Activated naive CD4-positive, alpha-beta T cell treated with anti-CD3 and anti-CD28 coated beads for 36 hours (primary cell): Measurements from ENCODE around the gene NUDT4B. TPM values are rescaled to one million over a fixed set of nuclear protein-coding genes. Genes with fewer than 3 reads are reported as not detected.
"Not testable (repeated sequence)": the region's sequence is repeated elsewhere in the genome, so short reads cannot be mapped to it uniquely, and the experiment has no call there.

Experiments
- CTCF ChIA-PET: fragments of 350-600 bp; sonication (Branson Sonifier 250); formaldehyde crosslinking; loops from one replicate; lab custom pipeline; 2021; ENCODE audit warnings: antibody characterized with exemption; lab: Charles Lee
- DNase-seq: peaks from one replicate; pipeline ENCODE4 v3.0.0-alpha.2; 2020
- H3K27ac Mint-ChIP-seq: one replicate; pipeline ENCODE4 v1.8.0; 2021; ENCODE audit warnings: mild to moderate bottlenecking, mixed read lengths
- H3K27me3 Mint-ChIP-seq: one replicate; pipeline ENCODE4 v1.8.0; 2021; ENCODE audit warnings: low read depth, mixed read lengths
- H3K36me3 Mint-ChIP-seq: one replicate; pipeline ENCODE4 v1.8.0; 2021; ENCODE audit warnings: low read depth, mixed read lengths
- H3K4me1 Mint-ChIP-seq: one replicate; pipeline ENCODE4 v1.8.0; 2021; ENCODE audit warnings: low read depth, mixed read lengths
- H3K4me3 Mint-ChIP-seq: one replicate; pipeline ENCODE4 v1.8.0; 2021; ENCODE audit warnings: mild to moderate bottlenecking, moderate library complexity, mixed read lengths
- H3K9me3 Mint-ChIP-seq: one replicate; pipeline ENCODE4 v1.8.0; 2021; ENCODE audit warnings: mixed read lengths
- intact Hi-C: fragments of 100-400 bp; cut with micrococcal nuclease; formaldehyde crosslinking; loops from one replicate; pipeline ENCODE4 v1.15.1; 2023
- total RNA-seq, 2 experiments: library from RNA; stranded (reverse); gene quantifications; one replicate each; pipeline ENCODE4 v1.2.3, GENCODE V29; 2021

NUDT4B gene
- total RNA-seq, 2 experiments from 2014 or later: not detected

GRCh38 chr1:148723515-148723914 lies 25.1 kb upstream of the NUDT4B start:
- H3K4me1 Mint-ChIP-seq, H3K9me3 Mint-ChIP-seq, H3K27ac Mint-ChIP-seq, H3K27me3 Mint-ChIP-seq, CTCF ChIA-PET, DNase-seq, H3K36me3 Mint-ChIP-seq, intact Hi-C loops, H3K4me3 Mint-ChIP-seq: not testable (repeated sequence)

GRCh38 chr1:148724872-148725271 lies 23.7 kb upstream of the NUDT4B start:
- DNase-seq, H3K4me3 Mint-ChIP-seq, H3K4me1 Mint-ChIP-seq, H3K9me3 Mint-ChIP-seq, CTCF ChIA-PET, intact Hi-C loops, H3K27me3 Mint-ChIP-seq, H3K36me3 Mint-ChIP-seq, H3K27ac Mint-ChIP-seq: not testable (repeated sequence)

GRCh38 chr1:148727862-148728261 lies 20.7 kb upstream of the NUDT4B start:
- H3K36me3 Mint-ChIP-seq, CTCF ChIA-PET, H3K27me3 Mint-ChIP-seq, H3K9me3 Mint-ChIP-seq, H3K27ac Mint-ChIP-seq, H3K4me3 Mint-ChIP-seq, DNase-seq, intact Hi-C loops, H3K4me1 Mint-ChIP-seq: not testable (repeated sequence)

GRCh38 chr1:148729128-148729527 lies 19.4 kb upstream of the NUDT4B start:
- H3K4me1 Mint-ChIP-seq, intact Hi-C loops, H3K9me3 Mint-ChIP-seq, DNase-seq, H3K4me3 Mint-ChIP-seq, H3K27me3 Mint-ChIP-seq, H3K27ac Mint-ChIP-seq, CTCF ChIA-PET, H3K36me3 Mint-ChIP-seq: not testable (repeated sequence)

GRCh38 chr1:148729541-148729940 lies 19.0 kb upstream of the NUDT4B start:
- intact Hi-C loops, H3K27me3 Mint-ChIP-seq, H3K9me3 Mint-ChIP-seq, DNase-seq, H3K36me3 Mint-ChIP-seq, H3K27ac Mint-ChIP-seq, H3K4me1 Mint-ChIP-seq, CTCF ChIA-PET, H3K4me3 Mint-ChIP-seq: not testable (repeated sequence)

GRCh38 chr1:148732277-148732676 lies 16.3 kb upstream of the NUDT4B start:
- DNase-seq, H3K4me1 Mint-ChIP-seq, intact Hi-C loops, H3K27ac Mint-ChIP-seq, CTCF ChIA-PET, H3K4me3 Mint-ChIP-seq, H3K27me3 Mint-ChIP-seq, H3K36me3 Mint-ChIP-seq, H3K9me3 Mint-ChIP-seq: not testable (repeated sequence)

GRCh38 chr1:148733585-148734310 lies 14.8 kb upstream of the NUDT4B start:
- DNase-seq, H3K36me3 Mint-ChIP-seq, H3K27me3 Mint-ChIP-seq, intact Hi-C loops, H3K4me3 Mint-ChIP-seq, H3K4me1 Mint-ChIP-seq, CTCF ChIA-PET, H3K27ac Mint-ChIP-seq, H3K9me3 Mint-ChIP-seq: not testable (repeated sequence)

- intact Hi-C loops, H3K4me3 Mint-ChIP-seq, H3K36me3 Mint-ChIP-seq, H3K4me1 Mint-ChIP-seq, CTCF ChIA-PET, H3K27me3 Mint-ChIP-seq, H3K27ac Mint-ChIP-seq, H3K9me3 Mint-ChIP-seq, DNase-seq: not testable (repeated sequence)
Measured at GRCh38 chr1:148734311-148734662, 14.3 kb upstream of the NUDT4B start.

GRCh38 chr1:148735538-148735937 lies 13.0 kb upstream of the NUDT4B start:
- H3K4me3 Mint-ChIP-seq, DNase-seq, intact Hi-C loops, H3K27ac Mint-ChIP-seq, H3K27me3 Mint-ChIP-seq, CTCF ChIA-PET, H3K4me1 Mint-ChIP-seq, H3K9me3 Mint-ChIP-seq, H3K36me3 Mint-ChIP-seq: not testable (repeated sequence)

- H3K4me3 Mint-ChIP-seq, H3K4me1 Mint-ChIP-seq, H3K27me3 Mint-ChIP-seq, H3K27ac Mint-ChIP-seq, H3K9me3 Mint-ChIP-seq, DNase-seq, CTCF ChIA-PET, intact Hi-C loops, H3K36me3 Mint-ChIP-seq: not testable (repeated sequence)
Measured at GRCh38 chr1:148738667-148739066, 9.9 kb upstream of the NUDT4B start.

GRCh38 chr1:148743200-148743599 lies 5.4 kb upstream of the NUDT4B start:
- H3K4me1 Mint-ChIP-seq, H3K9me3 Mint-ChIP-seq, intact Hi-C loops: not testable (repeated sequence)

GRCh38 chr1:148743726-148744720 lies 4.6 kb upstream of the NUDT4B start:
- H3K4me1 Mint-ChIP-seq, H3K27me3 Mint-ChIP-seq, CTCF ChIA-PET, H3K36me3 Mint-ChIP-seq, H3K9me3 Mint-ChIP-seq, intact Hi-C loops, H3K4me3 Mint-ChIP-seq, DNase-seq, H3K27ac Mint-ChIP-seq: not testable (repeated sequence)

More at GRCh38 chr1:148743200-148743599, 5.4 kb upstream of the NUDT4B start:
- CTCF ChIA-PET, H3K36me3 Mint-ChIP-seq, H3K27me3 Mint-ChIP-seq, H3K4me3 Mint-ChIP-seq, H3K27ac Mint-ChIP-seq, DNase-seq: not testable (repeated sequence)

GRCh38 chr1:148749335-148749681 lies 734 bp downstream of the NUDT4B start:
- H3K4me3 Mint-ChIP-seq, H3K9me3 Mint-ChIP-seq, H3K4me1 Mint-ChIP-seq, H3K27ac Mint-ChIP-seq, CTCF ChIA-PET, DNase-seq, H3K36me3 Mint-ChIP-seq, intact Hi-C loops, H3K27me3 Mint-ChIP-seq: not testable (repeated sequence)
